IMR-90 (cell line): ENCODE measurements around the gene SLC9A2. TPM values are rescaled to one million over a fixed set of nuclear protein-coding genes. Genes with fewer than 3 reads are reported as not detected.

ENCODE experiments used
- ATAC-seq: fragments of 200-7000 bp; cut with Tn5 transposase; 2 replicates; pipeline ENCODE4 v1.9.1; 2020; ENCODE audit warnings: low read depth, mild to moderate bottlenecking, moderate library complexity
- BruUV-seq: library from RNA; stranded (reverse); fragments of 400-500 nt; replicated peaks from 2 replicates; lab custom pipeline; 2021; lab: Mats Ljungman, UMichigan
- CTCF ChIA-PET: fragments of 300-600 bp; formaldehyde crosslinking; extraction: SDS; loops from one replicate; lab custom pipeline; 2021; ENCODE audit warnings: antibody characterized with exemption; lab: Yijun Ruan, JAX
- POLR2A ChIA-PET: fragments of 300-600 bp; sonication (Branson Sonifier 250); formaldehyde crosslinking; loops from one replicate; lab custom pipeline; 2022; ENCODE audit warnings: antibody characterized with exemption; ENCODE audit not compliant: unreplicated experiment; lab: Charles Lee
- DNase-seq: peaks from one replicate; pipeline ENCODE4 v3.0.0; 2013
- H2AFZ ChIP-seq: replicated peaks from 2 replicates; pipeline ENCODE3; 2013; ENCODE audit warnings: low read length, mild to moderate bottlenecking; ENCODE audit not compliant: poor library complexity
- H2AK5ac ChIP-seq: 2 replicates; pipeline ENCODE4 v1.6.1; 2013; ENCODE audit warnings: low read depth, low read length, inconsistent platforms
- H2AK9ac ChIP-seq: replicated peaks from 2 replicates; pipeline ENCODE3; 2013; ENCODE audit warnings: mild to moderate bottlenecking, low read depth, low read length, moderate library complexity; ENCODE audit not compliant: poor library complexity
- H2BK120ac ChIP-seq: 2 replicates; pipeline ENCODE4 v1.6.1; 2013; ENCODE audit warnings: low read depth, low read length, inconsistent platforms
- H2BK15ac ChIP-seq: 3 replicates; pipeline ENCODE4 v1.6.1; 2013; ENCODE audit warnings: low read depth, low read length, inconsistent platforms
- H2BK20ac ChIP-seq: 2 replicates; pipeline ENCODE4 v1.6.1; 2013; ENCODE audit warnings: low read depth, mild to moderate bottlenecking, inconsistent platforms, low read length, moderate library complexity
- H2BK5ac ChIP-seq: 2 replicates; pipeline ENCODE4 v1.6.1; 2013; ENCODE audit warnings: mild to moderate bottlenecking, low read depth, low read length, inconsistent platforms; ENCODE audit not compliant: poor library complexity, severe bottlenecking
- H3K14ac ChIP-seq: replicated peaks from 2 replicates; pipeline ENCODE4 v1.6.1; 2013; ENCODE audit warnings: low read depth, low read length, inconsistent platforms
- H3K18ac ChIP-seq: 2 replicates; pipeline ENCODE4 v1.6.1; 2013; ENCODE audit warnings: low read depth, low read length, control low read depth
- H3K23ac ChIP-seq: 2 replicates; pipeline ENCODE4 v1.6.1; 2013; ENCODE audit warnings: low read depth, low read length, inconsistent platforms
- H3K27ac ChIP-seq: 2 replicates; pipeline ENCODE4 v1.5.1; 2013; ENCODE audit warnings: mild to moderate bottlenecking, control low read depth, low read length; ENCODE audit not compliant: insufficient read depth
- H3K27me3 ChIP-seq: 2 replicates; pipeline ENCODE4 v1.6.1; 2013; ENCODE audit warnings: low read length; ENCODE audit not compliant: control insufficient read depth, insufficient read depth
- H3K36me3 ChIP-seq: 2 replicates; pipeline ENCODE4 v1.6.1; 2013; ENCODE audit warnings: low read length, mixed read lengths; ENCODE audit not compliant: control insufficient read depth, insufficient read depth
- H3K4ac ChIP-seq: 2 replicates; pipeline ENCODE4 v1.6.1; 2013; ENCODE audit warnings: low read depth, low read length, inconsistent platforms
- H3K4me1 ChIP-seq: 2 replicates; pipeline ENCODE4 v1.6.1; 2013; ENCODE audit warnings: low read length, mixed read lengths; ENCODE audit not compliant: control insufficient read depth, insufficient read depth
- H3K4me2 ChIP-seq: 2 replicates; pipeline ENCODE4 v1.6.1; 2013; ENCODE audit warnings: low read depth, mild to moderate bottlenecking, control low read depth, low read length, moderate library complexity
- H3K4me3 ChIP-seq: 2 replicates; pipeline ENCODE4 v1.5.1; 2013; ENCODE audit warnings: low read depth, mild to moderate bottlenecking, control low read depth, low read length, moderate library complexity; ENCODE audit not compliant: insufficient read depth
- H3K56ac ChIP-seq: 2 replicates; pipeline ENCODE4 v1.6.1; 2013; ENCODE audit warnings: low read length, inconsistent platforms; ENCODE audit not compliant: insufficient read depth; ENCODE audit errors: extremely low read depth
- H3K79me1 ChIP-seq, 2 experiments: 2 replicates each; pipeline ENCODE4 v1.6.1; 2013; ENCODE audit warnings: low read length in 2 of 2, inconsistent platforms in 1 of 2, low read depth in 1 of 2
- H3K9ac ChIP-seq: 2 replicates; pipeline ENCODE4 v1.6.1; 2013; ENCODE audit warnings: low read depth, low read length, control low read depth
- H3K9me1 ChIP-seq: 2 replicates; pipeline ENCODE4 v1.6.1; 2013; ENCODE audit warnings: low read length, inconsistent platforms; ENCODE audit not compliant: insufficient read depth
- H3K9me3 ChIP-seq: 2 replicates; pipeline ENCODE4 v1.6.1; 2013; ENCODE audit warnings: low read length; ENCODE audit not compliant: control insufficient read depth, insufficient read depth
- H4K20me1 ChIP-seq: 2 replicates; pipeline ENCODE4 v1.6.1; 2013; ENCODE audit warnings: low read length, inconsistent platforms; ENCODE audit not compliant: insufficient read depth
- H4K5ac ChIP-seq: 2 replicates; pipeline ENCODE4 v1.6.1; 2013; ENCODE audit warnings: mild to moderate bottlenecking, low read depth, low read length, control low read depth
- H4K8ac ChIP-seq, 2 experiments: 2 replicates each; pipeline ENCODE4 v1.6.1; 2013; ENCODE audit warnings: low read depth in 2 of 2, low read length in 2 of 2, control low read depth in 1 of 2, inconsistent platforms in 1 of 2
- H4K91ac ChIP-seq: 2 replicates; pipeline ENCODE4 v1.6.1; 2013; ENCODE audit warnings: low read depth, low read length, inconsistent platforms; ENCODE audit not compliant: insufficient read depth
- CEBPB ChIP-seq: IDR thresholded peaks from 2 replicates; pipeline ENCODE4 v1.6.1; 2012; ENCODE audit warnings: low read depth, low read length, improper control_type of control experiment
- CHD1 ChIP-seq: IDR thresholded peaks from 2 replicates; pipeline ENCODE4 v1.6.1; 2012; ENCODE audit warnings: low read depth, low read length, improper control_type of control experiment
- CTCF ChIP-seq: conservative IDR thresholded peaks from 2 replicates; pipeline ENCODE4 v1.5.1; 2012; ENCODE audit warnings: mild to moderate bottlenecking, low read depth, low read length, improper control_type of control experiment
- ELK1 ChIP-seq: fragments of 150-350 bp; IDR thresholded peaks from 2 replicates; pipeline ENCODE4 v1.6.1; 2016; ENCODE audit warnings: low read depth, mild to moderate bottlenecking, low read length, moderate library complexity, borderline replicate concordance
- MAFK ChIP-seq: IDR thresholded peaks from 2 replicates; pipeline ENCODE4 v1.6.1; 2012; ENCODE audit warnings: low read depth, low read length, improper control_type of control experiment
- MXI1 ChIP-seq: IDR thresholded peaks from 2 replicates; pipeline ENCODE4 v1.6.1; 2012; ENCODE audit warnings: low read depth, mild to moderate bottlenecking, low read length, moderate library complexity, borderline replicate concordance
- NFE2L2 ChIP-seq: fragments of 150-350 bp; IDR thresholded peaks from 2 replicates; pipeline ENCODE4 v1.6.1; 2016; ENCODE audit warnings: low read depth, mild to moderate bottlenecking, low read length
- RFX5 ChIP-seq: IDR thresholded peaks from 2 replicates; pipeline ENCODE4 v1.8.0; 2012; ENCODE audit warnings: low read depth, mild to moderate bottlenecking, low read length, moderate library complexity
- WGBS, 2 experiments: methylation state at CpG; one replicate each; pipeline versions ENCODE4 v1.1.5 to v1.1.7; 2013; ENCODE audit warnings: missing lambda C conversion rate in 2 of 2; ENCODE audit not compliant: insufficient read length in 1 of 2; ENCODE audit errors: extremely low coverage in 2 of 2; 5-methylcytosine and 5-hydroxymethylcytosine counted together
- dilution Hi-C: fragments of 300-500 bp; cut with HindIII; formaldehyde crosslinking; loops from one replicate; pipeline ENCODE4 v1.14.3; 2018; ENCODE audit warnings: low sequenced_read_pairs; ENCODE audit not compliant: unreplicated experiment
- in situ Hi-C: fragments of 300-500 bp; cut with MboI; formaldehyde crosslinking; loops from 3 replicates; pipeline ENCODE4 v1.14.3; 2019; ENCODE audit warnings: low sequenced_read_pairs, inconsistent platforms, mixed read lengths
- intact Hi-C: fragments of 100-400 bp; cut with micrococcal nuclease; formaldehyde crosslinking; loops from 2 replicates; pipeline ENCODE4 v1.10.0; 2022
- polyA plus RNA-seq, 3 experiments: library from polyadenylated mRNA; depleted of rRNA; stranded (reverse); fragments of >200 nt; gene quantifications; 2 replicates each; pipeline ENCODE4 v1.2.3, GENCODE V29; 2012; ENCODE audit warnings: low replicate concordance in 1 of 3
- total RNA-seq: library from RNA; depleted of rRNA; stranded (reverse); fragments of >200 nt; gene quantifications from 2 replicates; pipeline ENCODE4 v1.2.3, GENCODE V29; 2012

The SLC9A2 gene
- total and polyA plus RNA-seq, 2 of the 4 experiments (the other 2 are of a cell fraction), result not detected

GRCh38 chr2:102632380-102633175 lies 13.2 kb downstream of the SLC9A2 start:
- Histone ChIP-seq H3K56ac (no peak overlapping the region), H2BK120ac (no peak overlapping the region), H2AFZ (no peak overlapping the region), H3K23ac (no peak overlapping the region), H3K4me1 (no peaks in the 10 kb centered on the region), H3K36me3 (no peaks in the 10 kb centered on the region), H2AK5ac (no peak overlapping the region), H2AK9ac (no peak overlapping the region), H4K20me1 (no peaks in the 10 kb centered on the region), H3K4ac (no peak overlapping the region), H3K9me3 (no peaks in the 10 kb centered on the region), H4K8ac (no peak overlapping the region), H3K27ac (no peak overlapping the region), H3K4me3 (no peak overlapping the region), H2BK5ac (no peak overlapping the region), H2BK20ac (no peak overlapping the region), H4K91ac (no peak overlapping the region), H2BK15ac (no peak overlapping the region), H4K5ac (no peak overlapping the region), H3K18ac (no peak overlapping the region), H3K27me3 (no peaks in the 10 kb centered on the region), H3K14ac (no peak overlapping the region), H3K9ac (no peak overlapping the region), H3K9me1 (no peaks in the 10 kb centered on the region), H3K4me2 (no peak overlapping the region), H3K79me1 (no peaks in the 10 kb centered on the region)
- ChIA-PET POLR2A (no interaction called here), CTCF (no interaction called here)
- dilution Hi-C loops, result no loop called here
- no CpG with 5 or more reads among the region's 4 CpGs for WGBS, 2 experiments
- in situ Hi-C loops, result no loop called here
- no peak for DNase-seq
- no peak for TF ChIP-seq NFE2L2
- no peak for TF ChIP-seq CTCF
- no peak for TF ChIP-seq MXI1
- no peak for TF ChIP-seq CHD1
- TF ChIP-seq CEBPB, result no peak
- no peak for TF ChIP-seq ELK1
- no peak for TF ChIP-seq RFX5
- no peak for TF ChIP-seq MAFK
- intact Hi-C loops, result no loop called here
- BruUV-seq, result no TSS peak
- ATAC-seq, result no peak
